Measurements from ENCODE around the gene SNED1.

Gene SNED1

DNA sequence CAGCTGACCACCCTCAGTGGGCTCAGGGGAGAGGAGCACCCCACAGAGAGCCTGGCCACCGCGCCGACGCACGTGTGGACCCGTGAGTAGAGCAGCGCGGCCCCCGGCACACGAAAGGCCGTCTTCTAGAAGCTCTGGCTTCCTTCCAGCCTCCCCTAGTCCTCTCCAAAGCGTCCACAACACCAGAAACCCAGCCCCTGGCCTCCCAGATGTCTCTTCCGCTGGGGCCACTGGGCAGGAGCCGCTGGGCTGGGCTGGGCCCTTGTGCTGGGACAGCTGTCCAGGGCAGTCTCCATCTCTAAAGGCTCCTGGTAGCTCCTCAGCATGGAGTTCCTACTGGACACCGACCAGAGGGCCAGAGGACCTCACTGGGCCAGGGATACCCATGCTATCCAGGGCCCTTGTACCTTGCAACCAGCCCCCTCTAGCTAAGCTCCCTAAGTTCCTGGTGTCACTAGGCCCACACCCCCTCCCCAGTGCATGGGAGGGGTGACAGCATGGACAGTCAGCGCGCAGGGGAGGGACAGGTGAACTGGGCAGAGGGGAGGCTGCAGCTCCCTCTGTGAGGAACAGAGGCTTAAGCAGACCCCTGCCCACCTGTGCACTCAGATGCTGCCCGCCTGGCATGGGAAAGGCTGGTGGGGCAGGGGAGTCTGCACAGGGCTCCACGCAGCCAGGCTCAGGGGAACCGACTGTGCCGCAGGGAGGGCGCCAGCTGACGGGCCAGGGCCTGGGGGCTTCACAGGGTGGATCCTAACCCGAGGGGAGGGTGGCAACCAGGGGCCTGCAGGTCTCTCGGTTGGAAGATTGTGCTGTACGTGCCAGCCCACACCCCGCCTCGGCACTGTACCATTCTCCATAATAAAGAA, 70.8 kb downstream of the SNED1 start:
- no peak for DNase-seq

DNA sequence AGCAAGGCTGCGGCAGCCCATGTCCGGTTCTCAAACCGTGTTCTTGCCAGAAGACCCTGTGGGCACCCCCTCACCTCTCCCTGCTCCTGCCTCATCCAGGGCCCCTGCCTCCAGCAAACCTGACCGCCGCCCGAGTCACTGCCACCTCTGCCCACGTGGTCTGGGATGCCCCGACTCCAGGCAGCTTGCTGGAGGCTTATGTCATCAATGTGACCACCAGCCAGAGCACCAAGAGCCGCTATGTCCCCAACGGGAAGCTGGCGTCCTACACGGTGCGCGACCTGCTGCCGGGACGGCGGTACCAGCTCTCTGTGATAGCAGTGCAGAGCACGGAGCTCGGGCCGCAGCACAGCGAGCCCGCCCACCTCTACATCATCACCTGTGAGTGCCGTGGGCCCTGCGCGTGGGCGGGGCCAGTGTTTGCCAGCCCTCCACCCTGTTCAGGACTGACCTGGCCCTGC, 71.4 kb downstream of the SNED1 start:
- DNase-seq, result no peak

DNA sequence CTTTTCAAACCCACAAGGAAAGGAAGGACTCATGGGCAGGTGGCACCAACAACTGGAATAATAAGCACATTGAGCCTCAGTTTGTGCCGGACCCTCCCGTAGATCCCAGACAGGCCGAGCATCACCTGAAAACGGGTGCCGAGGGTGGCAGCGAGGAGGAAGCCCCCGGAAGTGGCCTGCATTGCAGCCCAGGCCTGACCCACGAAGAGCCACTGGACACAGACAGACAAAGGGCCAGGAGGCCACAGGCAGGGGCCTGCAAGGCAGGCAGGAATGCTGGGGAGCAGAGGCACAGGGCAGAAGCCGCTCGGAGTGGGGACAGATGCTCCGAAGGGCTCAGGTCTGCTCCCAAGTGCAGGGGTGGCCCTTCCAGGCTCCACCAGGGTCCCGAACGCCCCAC, 71.9 kb downstream of the SNED1 start:
- DNase-seq, result no peak

DNA sequence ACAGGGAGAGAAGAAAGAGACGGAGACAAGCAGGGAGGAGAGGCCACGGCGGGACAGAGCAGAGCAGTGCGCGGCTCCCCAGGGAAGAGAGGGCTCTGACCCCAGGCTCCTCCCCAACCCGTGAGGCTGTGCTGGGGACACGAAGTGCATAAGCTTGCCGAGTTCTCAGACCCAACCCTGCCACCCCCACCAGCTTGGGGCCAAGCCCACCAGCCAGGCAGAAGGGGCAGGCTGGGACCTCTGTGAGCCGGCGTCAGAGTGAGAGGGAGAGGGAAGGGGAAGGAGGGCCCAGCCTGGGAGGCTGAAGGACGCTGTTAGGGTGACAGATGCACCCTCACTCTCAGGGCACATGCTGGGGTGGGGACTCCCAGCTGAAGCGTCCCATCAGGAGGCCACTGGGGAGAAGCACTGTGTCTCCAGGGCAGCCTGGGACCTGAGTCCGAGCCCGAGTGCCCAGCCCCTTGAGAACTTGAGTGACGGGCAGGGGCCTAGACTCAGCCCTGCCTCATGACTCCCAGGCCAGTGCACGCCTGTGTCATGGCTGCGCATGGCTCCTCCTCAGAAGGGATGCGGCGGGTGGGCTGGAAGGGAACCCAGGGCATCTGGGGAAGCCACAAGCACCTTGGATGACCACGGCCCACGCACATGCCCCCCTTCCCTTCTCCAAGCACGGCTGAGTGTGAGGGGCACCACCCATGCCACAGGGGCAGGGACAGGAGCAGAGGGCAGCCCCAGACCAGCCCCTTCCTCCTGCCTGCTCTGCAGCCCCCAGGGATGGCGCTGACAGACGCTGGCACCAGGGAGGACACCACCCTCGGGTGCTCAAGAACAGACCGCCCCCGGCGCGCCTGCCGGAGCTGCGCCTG, 72.6 kb downstream of the SNED1 start:
- no peak for DNase-seq

DNA sequence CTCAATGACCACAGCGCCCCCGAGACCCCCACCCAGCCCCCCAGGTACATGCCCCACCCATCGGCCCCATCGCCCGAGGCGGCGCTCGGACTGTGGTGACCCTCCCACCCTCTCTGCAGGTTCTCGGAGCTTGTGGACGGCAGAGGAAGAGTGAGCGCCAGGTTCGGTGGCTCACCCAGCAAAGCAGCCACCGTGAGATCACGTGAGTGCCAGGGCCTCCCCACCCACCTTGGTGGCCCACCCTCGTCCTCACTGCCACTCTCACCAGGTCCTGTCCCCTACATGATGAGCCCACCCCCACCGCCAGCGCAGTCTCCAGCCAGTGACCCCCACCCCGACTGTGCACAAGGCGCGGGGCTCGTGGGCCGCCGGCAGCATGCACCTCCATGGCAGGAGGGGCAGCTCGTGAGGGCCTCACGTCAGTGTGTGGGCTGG, 73.3 kb downstream of the SNED1 start:
- no peak for DNase-seq

DNA sequence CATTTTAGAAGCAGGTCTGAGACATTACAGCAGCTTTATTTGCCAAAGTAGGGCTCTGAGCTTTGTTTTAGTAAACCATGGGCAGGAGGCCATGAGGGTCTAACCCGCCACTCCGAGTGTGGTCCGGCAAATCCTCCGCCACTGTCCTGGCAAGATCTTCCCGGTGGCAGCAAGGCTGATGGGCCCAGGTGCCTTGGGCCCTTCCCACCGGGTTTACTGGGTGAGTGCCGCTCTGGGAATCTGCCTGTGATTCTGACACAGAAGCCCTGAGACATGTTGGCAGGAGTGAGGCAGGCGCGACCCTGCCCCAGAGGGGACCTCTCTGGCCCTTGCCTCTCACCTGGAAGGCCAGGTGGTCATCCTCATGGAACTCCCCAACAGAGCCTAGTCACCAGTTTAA, 73.7 kb downstream of the SNED1 start:
- no peak for DNase-seq

DNA sequence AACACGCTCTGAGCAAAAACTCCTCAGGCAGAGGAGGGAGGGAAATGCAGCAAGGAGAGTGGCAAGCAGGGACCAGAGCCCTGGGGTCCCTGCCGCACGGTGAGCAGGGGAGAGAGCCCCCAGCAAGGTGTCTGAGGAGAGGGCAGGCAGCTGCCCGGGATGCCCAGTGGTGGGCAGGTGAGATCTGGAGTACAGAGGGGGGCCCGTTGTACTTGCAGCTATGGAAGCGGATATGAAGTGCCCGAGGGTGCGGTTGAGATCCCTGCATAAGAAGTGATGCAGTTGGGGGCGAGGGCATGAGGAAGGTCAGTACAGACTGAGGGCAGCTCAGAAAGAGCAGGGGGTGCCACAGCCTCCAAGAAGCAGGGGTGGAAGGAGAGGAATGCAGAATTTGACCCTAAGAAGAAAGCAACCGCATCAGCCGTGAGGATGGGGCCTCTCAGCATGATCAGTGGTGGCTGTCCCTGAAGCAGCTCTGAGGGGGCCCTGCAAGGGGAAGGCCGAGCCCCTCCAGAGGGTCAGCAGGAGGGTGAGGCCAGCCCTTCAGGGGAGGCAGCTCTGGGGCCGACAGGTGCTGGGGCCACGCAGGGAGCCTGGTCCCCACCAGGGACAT, 74.2 kb downstream of the SNED1 start:
- no peak for DNase-seq

DNA sequence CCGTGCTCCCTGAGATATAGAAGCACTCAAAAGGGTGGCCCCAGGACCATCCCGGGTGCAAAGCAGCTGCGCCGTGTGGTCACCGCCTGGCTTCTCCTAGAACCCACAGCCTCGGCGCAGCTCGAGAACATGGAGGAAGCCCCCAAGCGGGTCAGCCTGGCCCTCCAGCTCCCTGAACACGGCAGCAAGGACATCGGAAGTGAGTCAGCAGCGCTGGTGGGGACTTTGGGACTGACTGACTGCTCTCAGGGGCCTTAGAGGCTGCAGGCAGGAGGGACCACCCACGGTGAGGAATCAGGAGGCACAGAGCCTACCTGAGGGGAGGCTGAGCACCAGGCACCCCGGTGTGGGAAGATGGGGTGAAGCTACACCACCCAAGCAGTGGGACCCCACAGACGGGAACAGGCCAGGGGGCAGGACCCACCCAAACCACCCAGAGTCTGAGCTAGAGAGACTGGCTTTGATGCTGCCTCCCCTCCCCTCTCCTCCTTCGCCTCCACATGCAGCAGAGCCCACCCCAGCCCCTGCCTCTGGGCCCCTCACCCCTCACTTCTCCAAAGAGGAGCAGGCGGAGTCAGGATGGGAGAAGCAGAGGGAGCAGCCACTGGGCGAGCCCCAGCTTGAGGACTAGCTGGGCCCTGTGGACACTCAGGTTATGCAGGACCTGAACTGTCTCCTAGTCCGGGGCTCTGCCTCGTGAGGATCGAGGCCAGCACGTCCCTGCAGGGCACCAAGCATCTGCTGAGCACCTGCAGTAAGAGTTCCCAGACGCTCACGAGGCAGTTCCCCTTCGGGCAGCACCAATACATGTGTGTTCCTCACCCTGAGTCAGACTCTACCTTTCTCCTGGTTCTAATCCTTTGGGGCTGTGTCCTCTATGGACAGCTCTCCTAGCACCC, 75.0 kb downstream of the SNED1 start:
- DNase-seq, result no peak

DNA sequence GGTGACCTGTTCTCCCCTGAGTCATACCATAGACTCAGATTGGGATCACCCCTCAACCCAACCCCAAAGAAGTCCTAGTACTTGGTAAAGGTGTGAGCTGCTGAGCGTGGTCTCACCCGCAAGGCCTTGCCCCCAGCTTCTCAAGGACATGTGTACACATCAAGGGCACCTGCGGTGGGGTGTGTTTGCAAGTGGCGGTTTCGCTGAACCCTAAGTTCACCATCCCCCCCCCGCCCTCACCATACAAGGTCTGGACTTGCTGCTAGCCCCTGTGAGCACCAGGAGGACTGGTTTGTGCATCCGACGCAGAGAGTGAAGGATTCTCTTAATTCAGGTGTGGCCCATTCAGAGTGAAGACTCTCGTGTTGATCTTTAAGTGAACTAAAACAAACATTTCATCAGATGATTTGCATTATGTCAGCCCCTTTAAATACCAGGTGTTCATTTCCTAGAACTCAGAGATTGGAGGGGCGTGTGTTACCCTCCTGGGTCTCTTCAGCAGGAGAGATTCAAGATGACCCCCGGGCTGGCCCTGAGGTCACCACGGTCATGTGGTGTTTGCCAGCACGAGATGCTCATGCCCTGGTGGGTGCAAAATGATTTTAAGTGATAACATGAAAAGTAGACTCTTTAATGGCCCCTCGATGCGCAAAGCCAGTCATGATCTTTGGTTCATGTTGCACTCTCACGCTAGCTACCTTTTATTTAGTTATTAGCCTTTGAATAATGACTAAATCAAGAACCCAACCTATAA, 75.8 kb downstream of the SNED1 start:
- no peak for DNase-seq

DNA sequence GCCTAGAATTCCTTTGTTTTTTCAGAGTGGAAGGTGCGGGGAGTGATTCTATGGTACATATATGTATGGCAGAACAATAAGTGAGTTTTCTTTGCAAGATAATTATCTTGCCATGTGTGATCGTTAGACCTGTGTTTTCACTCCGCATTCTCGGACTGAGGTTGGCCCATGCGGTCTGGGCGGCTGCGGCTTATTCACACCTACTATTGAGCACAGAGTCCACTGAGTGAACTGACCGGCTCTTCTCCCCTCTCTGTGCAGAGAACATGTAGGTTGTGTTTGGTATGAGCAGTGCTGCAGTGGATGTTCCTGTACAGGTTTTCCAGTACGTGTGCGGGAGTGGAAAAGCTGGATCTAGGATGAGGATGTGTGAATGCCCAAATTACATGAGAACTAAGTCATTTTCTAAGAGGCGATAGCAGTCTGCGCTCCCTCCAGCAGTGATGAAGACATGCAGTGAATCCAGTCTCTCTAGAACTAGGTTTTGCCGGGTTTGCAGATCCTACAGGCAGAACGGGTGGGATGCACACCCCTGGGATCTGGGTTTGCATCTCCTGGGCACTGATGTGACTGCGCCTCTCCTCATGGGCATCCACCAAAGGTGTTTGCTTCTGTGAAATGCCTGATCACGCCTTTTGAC, 76.6 kb downstream of the SNED1 start:
- no peak for DNase-seq

DNA sequence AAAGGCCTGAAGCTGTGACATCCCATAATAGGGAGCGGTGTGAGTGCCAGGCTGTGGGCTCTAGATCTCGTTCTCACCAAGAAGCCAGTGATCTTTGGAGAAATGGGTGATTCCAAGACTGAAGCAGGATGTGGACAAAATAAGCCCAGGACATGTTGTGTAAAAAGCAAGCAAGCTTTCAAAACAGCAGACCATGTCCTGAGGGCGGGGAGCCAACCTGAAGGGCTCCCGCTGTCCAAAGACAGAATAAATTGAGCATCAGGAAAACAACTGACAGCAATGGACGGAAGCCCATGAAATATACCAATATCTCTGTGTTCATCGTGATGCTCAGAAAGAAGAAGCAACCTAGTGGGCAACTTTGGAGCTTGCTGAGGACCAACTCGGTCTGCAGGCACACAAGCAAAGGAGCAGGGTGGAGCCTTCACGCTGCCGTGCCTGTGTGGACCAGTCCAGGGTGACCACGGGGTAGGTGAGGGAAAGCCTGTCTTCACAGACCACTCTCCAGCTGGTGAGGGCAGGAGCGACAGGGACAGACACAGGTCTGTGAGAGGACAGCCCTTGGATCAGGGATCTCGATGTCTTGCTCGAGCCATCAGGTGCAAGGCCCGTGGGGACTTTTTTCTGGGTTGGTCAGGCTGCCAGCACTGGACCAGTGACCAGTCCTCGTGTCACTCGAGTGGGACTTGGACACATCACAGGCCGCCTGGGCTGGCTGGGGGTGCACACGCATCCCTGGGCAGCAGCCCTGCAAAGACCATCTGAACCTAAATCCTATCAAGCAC, 82.2 kb downstream of the SNED1 start:
- no peak for DNase-seq

DNA sequence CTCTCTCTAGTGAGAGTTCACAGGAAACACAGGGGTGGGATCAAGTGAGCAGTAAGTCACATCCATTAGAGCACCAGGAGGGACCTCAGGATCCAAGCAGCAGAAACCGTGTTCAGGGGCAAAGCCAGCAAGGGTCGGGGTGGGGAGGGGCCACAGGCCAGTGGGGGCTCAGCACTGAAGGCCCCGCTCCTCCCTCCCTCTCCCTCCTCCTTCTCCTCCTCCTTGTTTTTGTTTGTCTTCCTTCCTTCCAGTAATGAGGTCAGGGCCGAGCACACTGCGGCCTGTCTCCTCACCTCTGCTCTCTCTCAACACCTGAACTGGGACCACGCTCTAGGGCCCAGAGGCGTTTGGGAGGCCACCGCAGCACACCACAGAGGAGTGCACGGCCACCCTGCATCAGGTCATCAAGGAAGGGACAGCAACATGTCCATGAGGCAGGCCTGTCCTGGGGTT, 82.8 kb downstream of the SNED1 start:
- no peak for DNase-seq

DNA sequence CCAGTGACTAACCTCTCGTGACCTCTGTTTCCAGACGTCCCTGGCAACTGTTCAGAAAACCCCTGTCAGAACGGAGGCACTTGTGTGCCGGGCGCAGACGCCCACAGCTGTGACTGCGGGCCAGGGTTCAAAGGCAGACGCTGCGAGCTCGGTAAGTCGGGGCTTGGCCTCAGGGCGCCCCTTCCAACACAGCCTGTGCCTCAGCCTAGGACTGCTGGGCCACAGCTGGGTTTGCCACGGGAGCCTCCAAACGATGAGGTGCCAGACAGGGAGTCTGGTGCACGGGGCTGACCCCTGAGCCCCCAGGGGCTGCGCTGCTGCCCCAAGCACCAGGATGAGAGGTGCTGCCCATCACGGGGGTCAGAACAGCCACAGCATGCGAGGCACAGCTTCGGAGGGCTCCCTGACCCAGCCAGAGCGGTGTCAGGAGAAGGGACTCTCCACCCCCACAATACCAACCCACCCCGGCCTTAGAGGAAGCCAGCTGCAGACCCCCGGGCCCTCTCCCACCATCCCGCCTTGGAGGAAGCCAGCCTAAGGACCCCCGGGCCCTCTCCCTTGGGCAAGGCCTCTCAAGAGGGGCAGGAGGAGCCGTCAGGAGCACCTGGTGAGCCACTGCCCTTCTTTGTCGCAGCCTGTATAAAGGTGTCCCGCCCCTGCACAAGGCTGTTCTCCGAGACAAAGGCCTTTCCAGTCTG, 83.4 kb downstream of the SNED1 start:
- DNase-seq, result no peak

DNA sequence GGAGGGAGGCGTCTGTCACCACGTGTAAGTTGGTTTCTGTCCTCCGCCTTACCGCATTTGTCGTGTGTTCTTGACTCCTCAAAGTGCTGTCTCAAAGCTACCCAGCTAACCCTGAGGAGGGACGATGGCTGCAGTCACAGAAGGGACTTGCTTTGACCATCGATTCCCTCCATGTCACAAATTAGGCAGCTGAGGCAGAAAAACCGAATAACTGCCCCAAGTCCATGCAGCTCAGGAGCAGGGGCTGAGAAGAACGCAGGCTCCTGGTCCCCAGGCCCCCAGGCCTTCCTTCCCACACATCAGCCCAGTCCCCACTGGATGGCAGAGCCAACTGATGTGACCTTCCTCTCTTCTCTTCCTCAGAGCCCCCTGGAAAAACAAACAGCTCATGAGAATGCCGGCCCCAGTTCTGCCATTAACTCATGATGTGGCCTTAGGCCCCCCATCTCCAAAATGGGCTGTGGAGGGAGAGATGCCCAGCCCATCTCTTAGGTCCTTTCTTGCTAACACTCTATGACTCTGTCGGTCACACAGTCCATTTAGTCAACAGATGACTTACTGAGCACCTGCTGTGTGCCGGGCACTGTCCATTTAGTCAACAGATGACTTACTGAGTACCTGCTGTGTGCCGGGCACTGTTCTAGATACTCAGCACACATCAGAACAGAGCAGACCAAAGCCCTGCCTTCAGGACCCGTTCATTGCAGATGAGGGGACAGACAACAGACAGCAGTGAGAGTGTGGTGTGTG, 84.1 kb downstream of the SNED1 start:
- no peak for DNase-seq

DNA sequence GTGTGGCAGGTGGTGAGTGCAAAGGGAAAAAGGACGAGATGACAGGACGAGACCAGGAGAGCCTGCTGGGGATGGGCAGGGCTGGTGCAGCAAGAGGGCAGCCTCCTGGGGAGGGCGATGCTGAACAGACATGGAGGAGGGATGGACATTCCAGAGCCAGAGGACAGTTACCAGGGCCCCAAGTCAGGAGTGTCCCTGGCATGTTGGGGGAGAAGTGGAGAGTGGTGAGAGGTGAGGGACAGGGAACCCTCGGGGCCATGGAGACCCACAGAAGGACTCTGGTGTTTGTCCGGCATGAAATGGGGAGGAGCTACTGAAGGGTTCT, 84.6 kb downstream of the SNED1 start:
- no peak for DNase-seq

DNA sequence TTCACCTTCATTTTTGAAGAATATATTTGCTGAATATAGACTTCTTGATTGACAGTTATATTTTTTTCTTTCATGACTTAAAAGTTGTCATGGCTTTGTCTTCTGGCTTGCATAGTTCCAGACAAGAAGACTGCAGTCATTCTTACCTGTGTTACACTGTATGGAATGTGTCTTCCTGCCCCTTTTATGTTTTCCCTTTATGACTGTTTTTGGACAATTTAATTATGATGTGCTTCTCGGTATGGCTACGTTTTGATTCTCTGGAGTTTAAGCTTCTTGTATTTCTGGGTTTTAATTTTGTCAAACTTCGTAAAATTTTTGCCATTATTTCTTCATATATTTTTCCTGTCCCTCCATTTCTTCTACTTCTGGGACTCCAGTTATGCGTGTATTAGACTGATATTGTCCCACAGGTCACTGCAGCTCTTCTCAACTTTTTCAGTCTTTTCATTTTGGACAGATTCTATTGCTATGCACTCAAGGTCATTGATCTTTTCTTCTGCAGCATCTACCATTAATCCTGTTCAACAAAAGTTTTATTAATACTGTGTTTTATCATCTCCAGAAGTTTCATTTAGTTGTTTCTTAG, 86.5 kb downstream of the SNED1 start:
- DNase-seq, result no peak

DNA sequence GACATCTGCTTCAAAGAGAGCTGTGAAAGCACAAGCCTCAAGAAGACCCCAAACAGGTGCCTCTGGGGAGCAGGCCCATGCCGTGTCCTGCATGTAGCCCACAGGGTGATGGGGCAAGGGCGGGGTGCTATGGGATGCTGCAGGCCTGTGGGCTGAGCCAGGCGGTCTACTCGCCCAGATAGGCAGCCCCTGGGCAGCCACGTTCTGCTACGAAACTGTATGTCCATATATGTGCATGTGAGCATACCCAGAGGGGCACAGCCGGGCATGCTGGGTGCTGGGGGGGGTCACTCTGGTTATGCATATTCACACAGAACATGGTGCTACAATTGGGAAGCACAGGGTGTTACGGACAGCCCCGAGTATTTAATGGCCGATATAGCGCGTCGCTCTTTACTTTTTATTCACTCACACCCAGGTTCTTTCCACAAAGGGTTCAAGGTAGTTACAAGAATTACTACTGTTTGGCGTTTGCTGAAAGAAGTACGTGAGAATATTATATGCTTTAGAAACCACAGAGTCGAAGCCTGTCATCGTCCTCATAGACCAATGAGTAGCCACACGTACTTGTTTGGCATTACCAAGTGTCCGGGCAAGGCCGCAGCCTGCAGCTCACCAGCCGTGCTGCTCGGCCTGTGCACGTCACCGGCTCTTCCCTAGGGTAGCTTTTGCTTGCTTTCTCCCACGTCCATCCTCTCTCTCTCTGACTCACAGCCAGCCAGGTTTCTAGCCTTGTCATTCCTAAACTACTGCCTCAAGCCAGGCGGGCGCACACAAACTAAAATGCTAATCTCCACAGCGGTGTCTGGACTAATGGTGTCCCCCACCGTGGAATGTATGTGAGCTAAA, 89.2 kb downstream of the SNED1 start:
- DNase-seq, result no peak

DNA sequence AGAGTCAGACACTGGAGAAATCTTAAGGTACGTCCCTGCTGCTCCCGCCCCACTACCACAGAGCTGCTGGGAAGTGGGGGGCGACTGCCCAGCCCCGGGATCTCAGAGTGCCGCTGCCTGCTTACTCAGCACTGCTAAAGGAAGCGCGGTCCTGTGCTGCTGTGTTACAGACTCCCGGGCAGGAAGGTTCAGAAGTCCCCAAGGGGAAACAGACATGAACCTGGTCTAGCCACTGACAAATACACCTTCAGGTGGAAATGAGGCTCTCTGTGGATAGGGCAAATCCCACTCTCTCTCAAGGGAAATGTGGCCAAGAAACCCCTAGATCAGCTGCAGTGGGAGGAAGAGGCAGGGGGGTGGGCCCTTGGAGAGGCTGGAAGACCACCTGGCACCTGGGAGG, 90.0 kb downstream of the SNED1 start:
- DNase-seq, result no peak

All from activated CD4-positive, alpha-beta T cell treated with anti-CD3 and anti-CD28 coated beads, Interleukin-2, amount 50 U/mL, for 4 hours (primary cell).